HEK293 (cell line): ENCODE measurements around the gene RGPD5.
"Not testable (repeated sequence)": the region's sequence is repeated elsewhere in the genome, so short reads cannot be mapped to it uniquely, and the experiment has no call there.

Experiments
- YY1 ChIP-seq: fragments of 450-650 bp; formaldehyde crosslinking; IDR thresholded peaks from 2 replicates; pipeline ENCODE4 v1.5.1; 2018; ENCODE audit warnings: missing biosample characterization, missing genetic modification characterization
- ZBTB20 ChIP-seq: fragments of 450-650 bp; formaldehyde crosslinking; IDR thresholded peaks from 2 replicates; pipeline ENCODE4 v1.5.1; 2016; ENCODE audit warnings: missing biosample characterization, missing genetic modification characterization
- ZBTB49 ChIP-seq: fragments of 450-650 bp; formaldehyde crosslinking; IDR thresholded peaks from 2 replicates; pipeline ENCODE4 v1.5.1; 2016; ENCODE audit warnings: missing biosample characterization, missing genetic modification characterization, low read depth

- not testable (repeated sequence) for TF ChIP-seq YY1, ZBTB49, ZBTB20 (tag by site-specific recombination)
Observed at GRCh38 chr2:109791530-109792279, 2.4 kb upstream of the RGPD5 start.
